ENCODE measurements around the gene DMPK.

The DMPK gene

GRCh38 chr19:45821570-45821969 is 39.3 kb upstream of the DMPK start:
- Histone ChIP-seq H3K4me1 (ENCODE audit: control insufficient read depth, insufficient read depth, low read depth, low read length) (peaks cover 19% of the 10 kb centered on the region), H3K36me3 (ENCODE audit: control insufficient read depth in 1 of 2, insufficient read depth in 2 of 2, low read depth in 1 of 2, low read length in 2 of 2) (peaks cover 84 to 86% of the 10 kb centered on the region in 2 experiments), H3K79me1 (replicated peaks; ENCODE audit: low read length, poor library complexity, severe bottlenecking) (peaks cover 3% of the 10 kb centered on the region), H3K4me2 (ENCODE audit: low read length, poor library complexity, severe bottlenecking) (no peak overlapping the region), H2BK5ac (ENCODE audit: low read depth, low read length, poor library complexity, severe bottlenecking) (no peak overlapping the region), H2AFZ (ENCODE audit: low read depth, low read length) (no peak overlapping the region), H3K14ac (ENCODE audit: low read length in 2 of 2) (no peak overlapping the region), H3K9ac (ENCODE audit: low read length) (no peak overlapping the region), H2BK12ac (ENCODE audit: low read length in 2 of 2) (no peak overlapping the region), H3K18ac (ENCODE audit: low read depth in 1 of 2, low read length in 2 of 2) (no peak overlapping the region), H4K91ac (ENCODE audit: low read length) (peak overlapping the region; percentile 28), H2BK15ac (ENCODE audit: low read depth, poor library complexity, severe bottlenecking) (no peak overlapping the region), H2AK5ac (ENCODE audit: low read length, severe bottlenecking) (no peak overlapping the region), H3K27me3 (ENCODE audit: control insufficient read depth in 1 of 2, insufficient read depth in 1 of 2, low read length in 2 of 2) (no peaks in the 10 kb centered on the region), H3K27ac (ENCODE audit: low read length, poor library complexity, severe bottlenecking) (no peak overlapping the region), H3K4ac (ENCODE audit: low read depth in 1 of 2, low read length in 2 of 2) (no peak overlapping the region), H3K9me3 (ENCODE audit: control insufficient read depth, low read length) (no peaks in the 10 kb centered on the region), H4K8ac (ENCODE audit: low read length) (no peak overlapping the region), H2BK120ac (ENCODE audit: low read depth, low read length) (no peak overlapping the region), H3K23ac (ENCODE audit: low read length in 2 of 2) (no peak overlapping the region), H3K4me3 (ENCODE audit: insufficient read depth in 1 of 2, low read depth in 1 of 2, low read length in 2 of 2) (no peak overlapping the region)
- DNase-seq, result no peak
- 91% methylated on average over 10 of the region's 10 CpGs for WGBS

- WGBS, result 97% methylated on average over 8 of the region's 8 CpGs
- Histone ChIP-seq H2BK5ac (ENCODE audit: low read depth, low read length, poor library complexity, severe bottlenecking) (no peak overlapping the region), H3K18ac (ENCODE audit: low read depth in 1 of 2, low read length in 2 of 2) (no peak overlapping the region), H2AK5ac (ENCODE audit: low read length, severe bottlenecking) (no peak overlapping the region), H2BK15ac (ENCODE audit: low read depth, poor library complexity, severe bottlenecking) (no peak overlapping the region), H3K27me3 (ENCODE audit: control insufficient read depth in 1 of 2, insufficient read depth in 1 of 2, low read length in 2 of 2) (no peaks in the 10 kb centered on the region), H4K8ac (ENCODE audit: low read length) (no peak overlapping the region), H4K91ac (ENCODE audit: low read length) (no peak overlapping the region), H2BK120ac (ENCODE audit: low read depth, low read length) (no peak overlapping the region), H3K4me1 (ENCODE audit: control insufficient read depth, insufficient read depth, low read depth, low read length) (peaks cover 23% of the 10 kb centered on the region), H3K9ac (ENCODE audit: low read length) (no peak overlapping the region), H2AFZ (ENCODE audit: low read depth, low read length) (no peak overlapping the region), H3K14ac (ENCODE audit: low read length in 2 of 2) (no peak overlapping the region), H3K4me2 (ENCODE audit: low read length, poor library complexity, severe bottlenecking) (no peak overlapping the region), H2BK12ac (ENCODE audit: low read length in 2 of 2) (no peak overlapping the region), H3K79me1 (replicated peaks; ENCODE audit: low read length, poor library complexity, severe bottlenecking) (peaks cover 3% of the 10 kb centered on the region), H3K9me3 (ENCODE audit: control insufficient read depth, low read length) (no peaks in the 10 kb centered on the region), H3K36me3 (ENCODE audit: control insufficient read depth in 1 of 2, insufficient read depth in 2 of 2, low read depth in 1 of 2, low read length in 2 of 2) (peaks cover 79 to 81% of the 10 kb centered on the region in 2 experiments), H3K4me3 (ENCODE audit: insufficient read depth in 1 of 2, low read depth in 1 of 2, low read length in 2 of 2) (no peak overlapping the region), H3K4ac (ENCODE audit: low read depth in 1 of 2, low read length in 2 of 2) (no peak overlapping the region), H3K27ac (ENCODE audit: low read length, poor library complexity, severe bottlenecking) (no peak overlapping the region), H3K23ac (ENCODE audit: low read length in 2 of 2) (no peak overlapping the region)
- no peak for DNase-seq
Observed at GRCh38 chr19:45821103-45821521, 38.8 kb upstream of the DMPK start.

- Histone ChIP-seq H4K8ac (ENCODE audit: low read length) (no peak overlapping the region), H3K4me1 (ENCODE audit: control insufficient read depth, insufficient read depth, low read depth, low read length) (peaks cover 28% of the 10 kb centered on the region), H3K9me3 (ENCODE audit: control insufficient read depth, low read length) (no peaks in the 10 kb centered on the region), H2BK15ac (ENCODE audit: low read depth, poor library complexity, severe bottlenecking) (no peak overlapping the region), H2BK5ac (ENCODE audit: low read depth, low read length, poor library complexity, severe bottlenecking) (no peak overlapping the region), H3K4me2 (ENCODE audit: low read length, poor library complexity, severe bottlenecking) (no peak overlapping the region), H3K27me3 (ENCODE audit: control insufficient read depth in 1 of 2, insufficient read depth in 1 of 2, low read length in 2 of 2) (no peaks in the 10 kb centered on the region), H3K9ac (ENCODE audit: low read length) (no peak overlapping the region), H2AFZ (ENCODE audit: low read depth, low read length) (no peak overlapping the region), H3K23ac (ENCODE audit: low read length in 2 of 2) (no peak overlapping the region), H3K4me3 (ENCODE audit: insufficient read depth in 1 of 2, low read depth in 1 of 2, low read length in 2 of 2) (no peak overlapping the region), H3K18ac (ENCODE audit: low read depth in 1 of 2, low read length in 2 of 2) (no peak overlapping the region), H3K27ac (ENCODE audit: low read length, poor library complexity, severe bottlenecking) (no peak overlapping the region), H3K79me1 (replicated peaks; ENCODE audit: low read length, poor library complexity, severe bottlenecking) (peaks cover 3% of the 10 kb centered on the region), H3K4ac (ENCODE audit: low read depth in 1 of 2, low read length in 2 of 2) (peak overlapping the region in 1 of 2 experiments; percentile 19), H2AK5ac (ENCODE audit: low read length, severe bottlenecking) (no peak overlapping the region), H3K36me3 (ENCODE audit: control insufficient read depth in 1 of 2, insufficient read depth in 2 of 2, low read depth in 1 of 2, low read length in 2 of 2) (peaks cover 74 to 76% of the 10 kb centered on the region in 2 experiments), H4K91ac (ENCODE audit: low read length) (no peak overlapping the region), H2BK12ac (ENCODE audit: low read length in 2 of 2) (no peak overlapping the region), H2BK120ac (ENCODE audit: low read depth, low read length) (no peak overlapping the region), H3K14ac (ENCODE audit: low read length in 2 of 2) (no peak overlapping the region)
- 84% methylated on average over 18 of the region's 20 CpGs for WGBS
- no peak for DNase-seq
Observed at GRCh38 chr19:45820413-45821102, 38.3 kb upstream of the DMPK start.

GRCh38 chr19:45819769-45820168 is 37.5 kb upstream of the DMPK start:
- Histone ChIP-seq H3K27me3 (ENCODE audit: control insufficient read depth in 1 of 2, insufficient read depth in 1 of 2, low read length in 2 of 2) (no peaks in the 10 kb centered on the region), H2BK15ac (ENCODE audit: low read depth, poor library complexity, severe bottlenecking) (no peak overlapping the region), H3K4me2 (ENCODE audit: low read length, poor library complexity, severe bottlenecking) (no peak overlapping the region), H3K9me3 (ENCODE audit: control insufficient read depth, low read length) (no peaks in the 10 kb centered on the region), H4K8ac (ENCODE audit: low read length) (no peak overlapping the region), H3K27ac (ENCODE audit: low read length, poor library complexity, severe bottlenecking) (no peak overlapping the region), H3K36me3 (ENCODE audit: control insufficient read depth in 1 of 2, insufficient read depth in 2 of 2, low read depth in 1 of 2, low read length in 2 of 2) (peaks cover 66 to 68% of the 10 kb centered on the region in 2 experiments), H2AFZ (ENCODE audit: low read depth, low read length) (no peak overlapping the region), H3K4ac (ENCODE audit: low read depth in 1 of 2, low read length in 2 of 2) (no peak overlapping the region), H2BK12ac (ENCODE audit: low read length in 2 of 2) (no peak overlapping the region), H2BK120ac (ENCODE audit: low read depth, low read length) (no peak overlapping the region), H3K4me3 (ENCODE audit: insufficient read depth in 1 of 2, low read depth in 1 of 2, low read length in 2 of 2) (no peak overlapping the region), H3K9ac (ENCODE audit: low read length) (no peak overlapping the region), H3K23ac (ENCODE audit: low read length in 2 of 2) (no peak overlapping the region), H3K79me1 (replicated peaks; ENCODE audit: low read length, poor library complexity, severe bottlenecking) (peaks cover 3% of the 10 kb centered on the region), H3K18ac (ENCODE audit: low read depth in 1 of 2, low read length in 2 of 2) (no peak overlapping the region), H4K91ac (ENCODE audit: low read length) (no peak overlapping the region), H2BK5ac (ENCODE audit: low read depth, low read length, poor library complexity, severe bottlenecking) (no peak overlapping the region), H3K4me1 (ENCODE audit: control insufficient read depth, insufficient read depth, low read depth, low read length) (peaks cover 34% of the 10 kb centered on the region), H3K14ac (ENCODE audit: low read length in 2 of 2) (no peak overlapping the region), H2AK5ac (ENCODE audit: low read length, severe bottlenecking) (no peak overlapping the region)
- WGBS, result 94% methylated on average over 6 of the region's 6 CpGs
- no peak for DNase-seq

Measured in mesenchymal stem cell (in vitro differentiated cells and primary cell).